ENCODE measurements around the gene RBM27.
"Not testable (repeated sequence)": the region's sequence is repeated elsewhere in the genome, so short reads cannot be mapped to it uniquely, and the experiment has no call there.

Gene RBM27

DNA sequence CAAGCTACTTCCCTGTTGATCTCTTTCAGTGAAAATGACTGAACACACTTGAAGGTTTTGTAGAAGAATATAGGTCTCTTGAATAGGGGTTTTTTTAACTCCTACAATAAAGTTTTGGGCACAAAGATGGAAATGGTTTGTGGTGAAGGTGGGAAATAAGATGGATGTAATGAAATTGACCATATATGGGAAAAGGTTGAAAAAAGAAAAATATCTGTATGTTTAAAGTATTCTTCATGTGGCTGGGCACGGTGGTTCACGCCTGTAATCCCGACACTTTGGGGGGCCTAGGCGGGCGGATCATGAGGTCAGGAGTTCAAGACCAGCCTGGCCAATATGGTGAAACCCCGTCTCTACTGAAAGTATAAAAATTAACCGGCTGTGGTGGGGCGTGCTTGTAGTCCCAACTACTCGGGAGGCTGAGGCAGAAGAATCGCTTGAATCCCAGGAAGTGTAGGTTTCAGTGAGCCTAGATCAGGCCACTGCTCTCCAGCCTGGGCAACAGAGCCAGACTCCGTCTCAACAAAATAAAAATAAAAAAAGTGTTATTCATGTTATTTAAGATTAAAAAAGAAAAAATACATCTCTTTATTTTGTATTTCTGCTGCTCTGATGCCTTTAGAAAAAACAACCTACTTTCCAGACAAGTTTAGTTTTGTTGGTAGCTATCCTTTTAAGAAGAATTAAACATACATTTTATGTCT, 2.2 kb downstream of the RBM27 start:
- DNase-seq (ENCODE audit: low spot score) = no peak

DNA sequence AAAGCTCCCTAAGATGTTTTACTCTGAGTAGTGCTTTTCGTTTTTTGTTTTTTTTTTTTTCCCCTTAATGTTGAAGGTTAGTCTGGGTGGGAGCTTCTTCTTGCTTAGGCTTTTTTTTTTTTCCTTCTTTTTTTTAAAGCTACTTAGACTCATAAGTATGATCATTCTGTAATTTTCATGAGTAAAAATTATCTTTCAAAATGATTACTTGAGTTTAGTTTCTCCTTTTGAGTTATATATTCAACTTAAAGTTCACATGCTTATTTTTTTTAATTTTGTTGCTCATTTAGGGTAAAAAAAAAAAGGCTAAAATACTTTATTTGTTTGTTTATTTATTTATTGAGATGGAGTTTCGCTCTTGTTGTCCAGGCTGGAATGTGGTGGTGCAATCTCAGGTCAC, 2.9 kb downstream of the RBM27 start:
- DNase-seq (ENCODE audit: low spot score) = no peak

DNA sequence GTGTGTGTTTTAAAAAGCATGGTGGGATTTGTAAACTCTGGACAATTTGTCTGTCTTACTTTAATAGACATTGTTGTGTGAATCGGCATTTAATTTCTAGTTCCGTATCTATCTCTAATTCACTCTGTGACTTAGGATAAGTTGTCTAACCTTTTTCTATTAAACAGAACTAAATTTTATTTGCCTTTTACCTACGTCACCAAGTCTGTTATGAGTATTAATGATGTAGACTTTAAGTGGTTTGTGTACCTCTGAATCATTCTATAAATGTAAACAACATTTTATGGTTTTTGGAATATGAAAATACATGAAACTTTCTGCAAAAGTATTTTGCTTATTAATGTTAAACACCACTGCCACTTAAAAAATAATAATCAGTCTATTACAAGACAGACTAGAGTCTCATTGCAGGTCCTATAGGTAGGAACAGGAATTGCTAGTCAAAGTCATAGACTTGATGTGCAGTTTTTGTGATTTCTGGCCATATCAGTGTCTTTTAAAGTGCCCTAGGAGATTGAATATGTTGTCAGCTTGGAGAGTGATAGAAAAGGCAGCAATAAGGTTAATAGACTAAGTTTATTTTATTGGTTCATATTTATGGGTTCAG, 5.6 kb downstream of the RBM27 start:
- peak; percentile 41 for DNase-seq (ENCODE audit: low spot score)

DNA sequence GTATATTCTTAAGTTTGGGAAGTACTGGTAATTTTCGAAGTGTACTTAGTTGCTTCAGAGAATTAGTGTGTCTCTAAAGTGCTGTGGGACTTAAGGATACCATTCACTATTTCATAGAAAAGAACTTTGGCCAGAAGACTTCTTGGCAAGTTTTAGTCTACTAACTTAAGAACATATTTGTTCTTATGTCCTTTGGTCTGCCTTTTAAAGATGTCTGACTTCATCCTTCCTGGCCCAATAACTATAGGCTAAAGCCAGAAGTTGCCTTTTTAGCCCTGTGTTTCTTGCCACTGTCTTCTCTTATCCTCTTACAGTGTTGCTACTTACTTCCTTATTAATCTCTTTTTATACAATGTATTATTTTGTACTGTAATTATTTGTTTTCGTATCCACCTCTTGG, 6.3 kb downstream of the RBM27 start:
- no peak for DNase-seq (ENCODE audit: low spot score)

DNA sequence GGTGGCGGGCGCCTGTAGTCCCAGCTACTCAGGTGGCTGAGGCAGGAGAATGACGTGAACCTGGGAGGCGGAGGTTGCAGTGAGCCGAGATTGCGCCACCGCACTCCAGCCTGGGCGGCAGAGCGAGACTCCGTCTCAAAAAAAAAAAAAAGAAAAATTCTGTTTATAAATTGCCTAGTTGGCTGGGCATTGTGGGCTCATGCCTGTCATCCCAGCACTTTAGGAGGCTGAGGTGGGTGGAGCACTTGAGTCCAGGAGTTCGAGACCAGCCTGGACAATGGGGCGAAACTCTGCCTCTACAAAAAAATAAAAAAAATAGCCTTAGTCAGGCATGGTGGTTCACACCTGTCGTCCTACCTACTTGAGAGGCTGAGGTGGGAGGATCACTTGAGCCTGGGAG, 7.4 kb downstream of the RBM27 start:
- DNase-seq (ENCODE audit: low spot score) = not testable (repeated sequence)

DNA sequence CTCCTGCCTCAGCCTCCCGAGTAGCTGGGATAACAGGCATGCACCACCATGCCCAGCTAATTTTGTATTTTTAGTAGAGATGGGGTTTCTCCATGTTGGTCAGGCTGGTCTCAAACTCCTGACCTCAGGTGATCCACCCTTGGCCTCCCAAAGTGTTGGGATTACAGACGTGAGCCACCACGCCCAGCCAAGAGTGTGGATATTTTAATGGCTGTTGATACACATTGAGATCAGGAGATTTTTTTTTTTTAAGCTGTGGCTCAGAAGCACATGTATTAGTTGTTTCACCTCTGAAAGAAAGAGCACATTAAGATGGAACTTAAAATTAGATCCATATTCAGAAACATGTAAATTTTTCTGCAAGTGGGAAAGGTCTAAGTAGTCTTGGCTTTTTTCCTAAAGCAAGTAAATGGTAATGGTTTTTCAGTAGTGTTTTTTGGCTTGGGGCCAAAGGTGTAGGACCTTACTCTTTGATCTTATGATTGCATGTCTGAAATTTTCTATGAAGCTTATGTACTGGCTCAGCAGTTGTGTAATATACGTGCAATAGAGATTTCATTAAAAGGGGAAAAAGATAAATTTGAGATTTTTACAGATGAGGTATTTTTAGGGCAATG, 9.9 kb downstream of the RBM27 start:
- peak; percentile 44 for DNase-seq (ENCODE audit: low spot score)

DNA sequence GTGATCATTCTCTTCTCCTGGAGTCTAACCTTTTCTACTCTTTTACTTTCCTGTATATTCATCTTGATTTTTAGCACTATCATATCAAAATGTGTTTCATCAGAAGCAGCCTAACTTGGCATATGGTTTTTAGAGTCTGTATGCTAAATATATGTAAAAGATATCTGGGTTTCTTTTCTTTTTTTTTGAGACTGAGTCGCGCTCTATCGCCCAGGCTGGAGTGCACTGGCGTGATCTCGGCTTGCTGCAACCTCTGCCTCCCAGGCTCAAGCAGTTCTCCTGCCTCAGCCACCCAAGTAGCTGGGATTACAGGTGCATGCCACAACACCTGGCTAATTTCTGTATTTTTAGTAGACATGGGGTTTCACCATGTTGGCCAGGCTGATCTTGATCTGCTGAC, 11.5 kb downstream of the RBM27 start:
- peak; percentile 36 for DNase-seq (ENCODE audit: low spot score)

DNA sequence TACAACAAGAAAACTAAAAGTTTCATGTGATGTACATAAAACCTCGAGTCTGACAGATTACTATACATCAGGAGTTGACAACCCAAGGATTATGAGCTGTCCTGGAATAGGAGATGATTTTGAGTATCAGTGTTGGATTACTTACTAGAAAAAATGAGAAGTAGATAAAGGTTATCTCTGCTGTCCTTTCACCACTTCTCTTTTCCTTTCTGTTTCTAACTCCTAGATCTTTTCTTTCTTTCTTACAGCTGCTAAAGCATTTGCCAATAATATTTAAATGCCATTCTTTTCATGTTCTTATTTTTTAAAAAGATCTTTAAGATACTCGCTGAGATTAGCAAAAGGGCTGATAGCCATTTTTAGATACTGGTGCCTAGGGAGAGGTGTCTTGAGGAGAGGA, 14.8 kb downstream of the RBM27 start:
- DNase-seq (ENCODE audit: low spot score) = no peak

GRCh38 chr5:146219243-146219642, 15.8 kb downstream of the RBM27 start:
- no peak for DNase-seq (ENCODE audit: low spot score)

DNA sequence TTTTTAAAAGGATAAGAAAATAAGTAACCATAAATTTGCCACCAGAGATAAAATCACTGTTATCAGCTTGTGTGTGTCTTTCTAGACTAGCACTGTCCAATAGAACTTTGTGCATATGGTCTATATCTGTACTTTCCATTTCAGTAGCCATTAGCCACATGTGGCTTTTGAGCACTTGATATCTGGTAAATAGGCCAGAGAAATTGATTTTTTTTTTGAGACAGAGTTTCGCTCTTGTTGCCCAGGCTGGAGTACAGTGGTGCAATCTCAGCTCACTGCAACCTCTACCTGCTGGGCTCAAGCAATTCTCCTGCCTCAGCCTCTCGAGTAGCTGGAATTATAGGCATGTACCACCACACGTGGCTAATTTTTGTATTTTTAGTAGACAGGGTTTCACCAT, 17.8 kb downstream of the RBM27 start:
- no peak for DNase-seq (ENCODE audit: low spot score)

GRCh38 chr5:146222005-146222404, 18.6 kb downstream of the RBM27 start:
- DNase-seq (ENCODE audit: low spot score) = no peak

DNA sequence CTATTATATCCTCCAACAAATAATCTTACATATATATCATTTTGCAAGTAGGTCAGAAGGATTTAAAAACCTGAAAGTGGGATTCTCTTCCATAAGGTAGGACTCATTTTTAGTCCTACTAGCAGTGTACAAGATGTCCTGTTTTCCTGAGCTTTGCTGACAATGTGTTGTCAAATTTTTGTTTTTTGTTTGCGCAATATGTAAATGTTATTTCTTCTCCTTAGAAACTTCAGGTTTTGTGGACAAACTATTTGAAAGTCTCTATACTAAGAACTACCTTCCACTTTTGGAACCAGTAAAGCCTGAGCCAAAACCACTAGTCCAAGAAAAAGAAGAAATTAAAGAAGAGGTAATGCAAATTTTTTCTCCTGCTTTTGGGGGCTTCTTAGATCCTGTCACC, 19.8 kb downstream of the RBM27 start:
- DNase-seq (ENCODE audit: low spot score) = no peak

DNA sequence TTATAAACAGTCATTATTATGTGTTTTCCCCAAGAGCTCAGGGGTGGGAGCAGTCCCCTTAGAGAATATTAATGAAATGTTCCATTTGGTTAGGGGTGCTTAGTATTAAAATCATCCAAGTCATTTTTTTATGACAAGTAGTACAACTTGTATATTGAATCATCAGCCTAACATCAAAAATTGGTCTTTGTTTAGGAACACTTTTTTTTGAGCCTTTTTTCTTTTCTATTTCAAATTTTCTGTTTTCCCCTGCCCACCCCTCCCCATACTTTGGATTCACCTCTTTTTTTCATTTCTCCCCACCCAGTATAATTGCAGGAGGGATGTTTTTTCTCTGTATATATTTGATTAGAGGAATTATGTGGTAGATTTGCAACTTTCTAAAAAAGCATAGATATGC, 25.8 kb downstream of the RBM27 start:
- no peak for DNase-seq (ENCODE audit: low spot score)

DNA sequence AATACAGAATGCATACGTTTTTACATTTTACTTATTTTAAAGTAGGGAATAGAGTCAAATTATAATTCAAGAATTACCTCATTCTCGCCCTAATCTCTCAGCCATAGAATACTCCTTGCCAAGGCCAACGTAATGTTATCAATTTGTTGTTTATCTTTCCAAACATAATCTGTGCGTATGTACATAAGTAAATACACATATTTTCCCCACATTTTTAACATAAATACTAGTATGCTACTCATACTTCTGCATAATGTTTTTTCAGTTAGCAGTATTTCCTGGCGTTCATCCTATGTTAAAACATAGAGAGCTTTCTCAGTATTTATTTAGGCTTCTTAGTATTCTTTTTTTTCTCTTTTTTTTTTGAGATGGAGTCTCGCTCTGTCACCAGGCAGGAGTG, 28.8 kb downstream of the RBM27 start:
- no peak for DNase-seq (ENCODE audit: low spot score)

- DNase-seq (ENCODE audit: low spot score) = no peak
Measured at GRCh38 chr5:146233441-146233840, 30.0 kb downstream of the RBM27 start.

- no peak for DNase-seq (ENCODE audit: low spot score)
Measured at GRCh38 chr5:146238973-146239372, 35.6 kb downstream of the RBM27 start.

- no peak for DNase-seq (ENCODE audit: low spot score)
Measured at GRCh38 chr5:146240951-146241350, 37.5 kb downstream of the RBM27 start.

DNA sequence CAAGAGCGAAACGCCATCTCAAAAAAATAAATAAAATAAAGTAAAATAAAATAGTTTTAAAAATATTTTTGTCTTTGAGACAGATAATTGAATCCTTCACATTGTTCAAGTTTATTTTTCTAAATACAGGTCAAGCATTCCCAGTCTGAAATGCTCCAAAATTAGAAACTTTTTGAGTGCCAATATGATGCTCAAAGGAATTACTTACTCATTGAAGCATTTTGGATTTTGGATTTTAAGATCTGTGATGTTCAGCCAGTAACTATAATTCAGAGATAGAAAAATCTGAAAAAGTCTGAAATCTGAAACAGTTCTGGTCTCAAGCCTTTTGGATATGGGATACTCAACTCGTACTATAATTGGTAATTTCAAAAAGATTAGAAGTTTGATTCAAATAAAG, 39.8 kb downstream of the RBM27 start:
- no peak for DNase-seq (ENCODE audit: low spot score)

GRCh38 chr5:146248561-146248960, 45.2 kb downstream of the RBM27 start:
- DNase-seq (ENCODE audit: low spot score) = no peak

GRCh38 chr5:146249801-146250200, 46.4 kb downstream of the RBM27 start:
- DNase-seq (ENCODE audit: low spot score) = peak; percentile 23
